ENCODE measurements around the gene MTHFR.

Gene MTHFR

DNA sequence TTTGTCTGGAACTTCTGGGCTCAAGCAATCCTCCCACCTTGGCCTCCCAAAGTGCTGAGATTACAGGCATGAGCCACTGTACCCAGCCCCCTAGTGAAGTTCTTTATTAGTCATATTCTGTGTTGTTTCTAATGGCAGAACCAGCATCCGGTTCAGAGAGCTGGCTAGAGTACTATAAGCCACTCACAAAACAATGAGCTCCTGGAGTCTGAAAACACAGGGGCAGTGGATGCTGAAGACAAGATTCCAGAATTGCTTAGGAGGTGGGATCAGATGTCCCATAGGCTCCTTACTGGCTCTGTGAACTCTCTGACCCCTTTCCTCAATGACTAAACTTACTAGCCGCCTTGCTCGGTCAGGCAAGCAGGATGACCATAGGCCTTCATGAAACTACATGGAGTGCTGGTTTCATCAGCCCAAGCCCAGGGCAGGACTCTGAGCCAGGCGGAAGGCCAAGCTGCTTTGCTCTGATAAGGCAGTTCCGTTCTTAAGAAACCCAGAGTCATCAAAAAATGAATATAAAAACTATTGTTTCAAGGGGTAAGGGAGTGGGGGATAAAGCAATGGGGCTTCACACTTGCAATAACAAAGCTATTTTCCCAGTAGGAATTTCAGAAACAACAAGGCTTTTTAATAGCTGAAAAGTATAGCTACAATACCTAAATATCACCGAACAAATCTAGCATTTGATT is 8.1 kb downstream of the MTHFR start:
- DNase-seq (ENCODE audit: low read depth, low spot score): no peak

DNA sequence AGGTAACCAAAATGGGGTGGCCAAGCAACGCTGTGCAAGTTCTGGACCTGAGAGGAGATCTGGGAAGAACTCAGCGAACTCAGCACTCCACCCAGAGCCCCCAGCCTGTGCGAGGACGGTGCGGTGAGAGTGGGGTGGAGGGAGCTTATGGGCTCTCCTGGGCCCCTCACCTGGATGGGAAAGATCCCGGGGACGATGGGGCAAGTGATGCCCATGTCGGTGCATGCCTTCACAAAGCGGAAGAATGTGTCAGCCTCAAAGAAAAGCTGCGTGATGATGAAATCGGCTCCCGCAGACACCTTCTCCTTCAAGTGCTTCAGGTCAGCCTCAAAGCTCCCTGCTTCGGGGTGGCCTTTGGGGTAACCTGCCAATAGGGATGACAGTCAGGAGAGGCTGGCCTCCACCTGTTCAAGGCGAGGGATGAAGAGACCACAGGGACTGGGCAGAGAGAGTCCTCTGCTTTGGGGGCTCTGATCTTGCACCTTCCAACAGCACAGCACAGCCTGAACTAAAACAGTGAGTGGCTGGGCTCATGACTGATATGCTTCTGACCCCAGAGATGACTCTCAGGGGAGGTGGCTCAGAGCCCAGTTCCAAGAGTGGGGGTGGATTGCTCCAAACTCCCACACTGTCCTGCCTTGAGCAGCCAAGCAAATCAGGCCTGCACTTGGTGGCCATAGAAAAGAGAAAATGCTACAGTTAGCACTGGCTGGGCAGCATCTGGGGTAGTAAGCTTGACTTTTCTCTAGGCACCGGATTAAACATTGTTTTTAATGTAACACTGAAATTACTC is 9.5 kb downstream of the MTHFR start:
- no peak for DNase-seq (ENCODE audit: low read depth, low spot score)

DNA sequence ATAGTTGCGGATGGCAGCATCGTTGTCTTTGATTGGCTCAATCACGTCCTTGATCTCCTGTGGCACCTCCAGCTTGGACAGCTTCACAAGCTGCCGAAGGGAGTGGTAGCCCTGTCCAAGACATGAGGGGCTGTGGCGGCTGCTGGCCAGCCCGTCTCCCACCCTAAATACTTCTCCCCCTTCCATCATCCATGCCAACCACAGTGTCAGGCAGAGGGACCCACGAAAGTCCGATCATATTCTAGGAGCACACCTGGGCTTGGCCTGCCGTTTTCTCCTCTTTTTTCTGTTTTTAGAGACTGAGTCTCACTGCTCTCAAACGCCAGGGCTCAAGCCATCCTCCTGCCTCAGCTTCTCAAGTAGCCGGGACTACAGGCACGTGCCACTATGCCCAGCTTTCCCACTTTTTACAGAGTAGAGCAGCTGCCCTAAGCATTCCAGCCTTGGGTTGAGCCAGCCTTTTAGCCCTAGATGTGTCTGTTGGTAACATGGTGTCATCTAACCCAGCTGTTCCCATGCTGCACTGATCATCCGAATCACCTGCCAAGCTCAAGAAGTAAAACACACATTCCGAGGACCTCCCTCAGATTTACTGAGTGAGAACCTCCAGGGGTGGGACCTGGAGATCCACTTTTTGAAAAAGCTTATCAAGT is 10.4 kb downstream of the MTHFR start:
- no peak for DNase-seq (ENCODE audit: low read depth, low spot score)

DNA sequence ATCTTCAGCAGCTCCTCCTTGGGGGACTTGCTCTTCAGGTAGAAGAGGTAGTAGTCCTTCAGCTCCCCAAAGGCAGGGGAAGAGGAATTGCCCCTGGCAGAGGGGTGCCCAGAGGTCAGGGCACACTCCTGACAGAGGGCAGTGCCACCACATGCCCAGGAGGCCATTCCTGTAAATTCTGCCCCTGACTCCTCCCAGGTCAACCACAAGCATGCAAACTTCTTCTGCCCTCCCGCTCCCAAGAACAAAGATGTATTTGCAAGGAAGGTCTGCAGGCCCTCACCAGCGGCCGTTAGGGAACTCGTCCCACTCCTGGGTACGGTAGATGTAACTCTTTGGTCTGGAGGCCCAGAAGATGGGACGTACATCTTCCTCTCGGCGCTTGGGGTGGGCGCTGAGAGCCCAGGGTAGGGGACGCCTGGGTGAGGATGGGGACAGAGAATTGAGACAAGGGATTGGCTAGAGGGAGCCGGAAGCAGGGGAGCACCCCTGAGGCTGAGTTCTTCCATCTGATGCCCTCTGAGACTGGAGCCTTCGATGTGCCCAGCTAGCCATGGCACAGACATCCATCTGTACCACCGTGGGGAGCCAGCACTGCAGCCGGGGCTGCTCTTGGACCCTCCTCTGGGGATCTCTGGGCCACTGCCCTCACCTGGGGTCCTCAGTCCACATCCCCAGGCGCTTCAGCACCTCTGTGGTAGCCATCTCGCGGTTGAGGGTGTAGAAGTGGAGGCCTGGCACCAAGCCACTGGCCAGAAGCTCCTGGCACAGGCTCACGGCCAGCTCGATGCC is 11.1 kb downstream of the MTHFR start:
- DNase-seq (ENCODE audit: low read depth, low spot score): no peak

DNA sequence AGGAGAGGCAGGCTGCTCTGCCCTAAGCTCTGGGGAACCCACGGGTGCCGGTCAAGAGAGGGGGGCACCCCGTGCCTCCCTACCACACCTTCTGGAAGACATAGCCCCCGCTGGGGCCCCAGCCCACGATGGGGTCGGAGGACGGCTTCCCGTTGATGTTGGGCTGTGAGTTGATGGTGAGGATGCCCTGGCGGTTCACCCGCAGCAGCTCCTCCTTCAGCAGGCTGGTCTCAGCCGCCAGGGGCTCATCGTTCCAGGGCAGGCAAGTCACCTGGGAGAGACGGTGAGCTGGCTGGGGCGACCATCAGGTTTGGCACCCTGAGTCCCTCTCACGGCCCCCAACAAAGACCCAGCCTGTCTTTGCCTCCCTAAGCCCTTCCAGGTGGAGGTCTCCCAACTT is 11.9 kb downstream of the MTHFR start:
- DNase-seq (ENCODE audit: low read depth, low spot score): no peak

DNA sequence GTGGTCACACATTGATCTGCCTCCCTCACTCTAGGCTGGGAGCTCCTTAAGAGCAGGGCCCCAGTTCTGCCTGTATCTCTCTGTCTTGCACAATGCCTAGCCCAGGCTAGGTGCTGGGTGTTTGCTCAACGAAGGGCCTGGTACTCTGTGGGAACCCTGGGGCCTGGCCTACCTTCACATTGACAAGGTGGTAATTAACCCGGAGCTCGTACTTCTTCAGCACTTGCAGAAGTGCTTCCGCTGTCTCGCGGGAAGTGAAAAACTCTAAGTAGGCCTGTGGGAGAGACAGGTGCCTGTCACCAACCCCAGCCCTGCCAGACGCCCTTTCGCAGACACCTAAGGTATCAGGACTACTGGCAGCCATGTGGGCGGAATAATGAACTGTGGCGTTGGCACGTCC is 13.7 kb downstream of the MTHFR start:
- DNase-seq (ENCODE audit: low read depth, low spot score): no peak

DNA sequence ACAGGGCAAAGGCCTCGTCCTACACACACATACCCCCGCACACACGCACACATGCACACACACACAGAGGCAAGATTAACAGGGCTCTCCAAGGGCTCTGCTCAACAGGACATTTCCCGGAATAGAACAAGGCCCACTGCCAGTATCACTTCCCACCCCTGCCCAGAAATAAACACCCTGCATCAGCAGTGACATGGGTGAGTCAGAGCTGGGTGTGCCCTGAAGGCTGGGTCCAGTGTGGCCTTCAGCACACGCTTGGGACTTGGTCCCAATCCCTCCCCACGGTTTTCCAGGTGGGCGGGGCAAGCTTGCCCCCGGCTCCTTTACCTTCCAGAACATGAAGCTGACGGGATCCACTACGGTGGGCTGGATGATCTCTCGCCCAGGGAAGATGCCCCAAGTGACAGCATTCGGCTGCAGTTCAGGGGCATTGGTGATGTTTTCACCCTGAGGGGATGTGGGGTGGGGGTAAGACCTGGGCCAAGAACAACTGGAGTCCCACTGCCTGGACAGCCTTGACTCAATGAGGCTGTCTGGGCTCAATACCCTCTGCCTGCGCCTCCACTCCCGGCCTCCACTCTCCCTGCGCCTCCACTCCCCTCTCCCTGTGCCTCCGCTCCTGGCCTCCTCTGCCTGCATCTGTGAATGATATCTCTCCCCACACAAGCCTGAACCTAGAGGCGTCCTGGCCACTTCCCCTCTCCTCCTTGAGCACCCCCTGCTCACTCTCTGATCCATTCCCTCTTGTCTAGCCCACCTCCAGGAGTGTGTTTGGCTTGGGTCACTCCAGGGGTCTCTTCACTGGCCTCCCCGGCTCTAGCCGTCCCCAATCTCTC is 14.7 kb downstream of the MTHFR start:
- DNase-seq (ENCODE audit: low read depth, low spot score): peak; percentile 60

DNA sequence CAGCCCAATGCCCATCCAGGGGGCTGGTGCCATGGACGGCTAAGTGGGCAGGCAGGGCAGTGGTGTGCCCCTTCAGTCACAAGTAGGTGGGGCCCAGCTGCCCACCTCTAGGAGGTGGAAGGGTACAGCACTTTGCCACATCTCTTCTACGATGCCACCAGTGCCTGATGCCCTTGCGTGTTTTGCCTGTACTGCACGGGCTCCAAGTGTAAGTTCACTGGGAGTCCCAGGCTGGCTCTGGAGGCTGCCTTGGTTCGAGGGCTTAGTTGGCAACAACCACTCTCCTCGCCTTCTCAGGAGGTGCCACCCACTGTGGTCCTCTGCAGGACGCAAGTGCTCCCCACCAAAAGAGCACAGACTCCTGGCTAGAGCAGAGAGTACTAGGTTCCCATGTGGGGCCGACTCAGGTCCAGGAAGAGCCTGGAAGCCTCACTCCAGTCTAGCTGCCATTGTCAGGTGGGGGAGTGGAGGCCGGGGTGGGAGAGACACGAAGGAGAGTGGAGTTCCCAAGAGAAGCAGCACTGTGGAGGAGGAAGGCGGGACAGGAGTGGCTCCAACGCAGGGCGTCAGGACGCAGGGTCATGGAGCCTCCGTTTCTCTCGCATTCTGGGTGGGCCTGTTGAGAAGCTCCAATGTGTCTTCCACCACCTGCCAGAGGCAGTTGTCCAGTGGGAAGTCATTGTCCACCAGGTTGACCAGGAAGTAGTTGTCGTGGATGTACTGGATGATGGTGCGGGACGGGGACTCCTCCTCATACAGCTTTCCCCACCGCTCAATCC is 15.5 kb downstream of the MTHFR start:
- DNase-seq (ENCODE audit: low read depth, low spot score): no peak

DNA sequence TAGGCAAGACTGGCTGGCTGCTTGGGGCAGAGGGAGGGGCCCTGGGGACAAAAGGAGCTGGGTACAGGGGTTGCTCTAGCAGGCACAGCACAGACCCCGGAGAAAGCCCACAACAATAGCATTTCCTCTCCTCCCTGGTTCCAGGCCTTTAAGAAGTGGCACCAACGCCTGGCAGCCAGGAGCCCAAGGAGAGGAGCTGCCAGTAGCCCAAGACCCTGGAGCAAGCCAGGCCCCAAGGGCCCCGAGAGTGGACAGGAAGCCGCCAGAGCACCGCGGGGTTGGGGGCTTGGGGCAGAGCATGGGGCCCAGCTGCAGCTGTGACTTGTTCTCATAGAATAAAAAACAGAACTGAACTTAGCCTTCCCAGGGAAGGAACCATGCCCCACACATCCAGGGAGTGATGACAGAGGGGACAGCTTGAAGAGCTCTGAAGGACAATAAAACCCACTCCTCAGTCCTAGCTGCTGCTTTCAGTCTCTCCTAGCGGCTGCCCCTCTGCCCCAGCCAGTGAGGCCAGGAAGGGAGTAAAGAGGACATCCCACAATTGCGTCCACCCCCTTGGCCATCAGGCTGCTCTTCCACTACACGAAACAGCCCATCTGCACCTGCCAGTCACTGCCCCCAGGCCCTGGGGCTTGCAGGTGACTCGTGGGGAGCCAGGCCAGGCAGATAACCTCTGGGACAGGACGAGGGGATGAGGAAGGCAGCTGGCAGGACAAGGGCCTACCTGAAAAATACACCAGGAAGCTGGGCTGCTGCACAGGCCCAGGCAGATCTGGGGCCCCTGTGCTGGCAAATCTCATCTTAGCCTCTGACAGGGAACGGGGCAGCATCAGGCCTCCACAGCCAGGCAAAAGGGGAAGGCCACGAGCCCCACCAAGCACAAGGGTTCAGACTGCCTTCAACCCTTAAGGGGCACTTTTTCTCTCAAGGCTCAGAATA is 16.4 kb downstream of the MTHFR start:
- no peak for DNase-seq (ENCODE audit: low read depth, low spot score)

DNA sequence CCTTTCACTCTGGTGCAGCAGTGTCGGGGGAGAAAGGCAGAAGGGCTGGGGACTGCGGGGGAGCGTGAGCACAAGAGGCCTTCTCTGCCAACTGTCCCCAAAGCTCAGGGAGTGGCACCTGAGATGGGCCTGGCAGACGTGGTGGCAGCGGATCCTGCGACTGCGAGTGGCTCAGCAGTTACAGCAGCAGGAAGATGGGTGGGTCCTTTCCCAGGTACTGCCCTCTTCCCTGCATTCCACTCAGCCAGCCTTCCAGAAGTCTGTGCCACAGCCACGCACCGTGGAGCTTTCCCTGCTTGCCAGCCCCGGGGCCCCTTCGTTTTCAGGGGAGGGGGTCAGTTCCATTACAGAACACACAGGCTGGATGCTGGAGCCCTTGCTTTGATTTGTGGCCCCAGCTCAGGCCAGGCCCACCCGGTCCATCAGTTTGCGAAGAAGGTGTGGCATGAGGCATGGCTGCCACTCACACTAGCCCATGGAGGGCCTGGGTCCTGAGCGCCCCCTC is 17.2 kb downstream of the MTHFR start:
- no peak for DNase-seq (ENCODE audit: low read depth, low spot score)

DNA sequence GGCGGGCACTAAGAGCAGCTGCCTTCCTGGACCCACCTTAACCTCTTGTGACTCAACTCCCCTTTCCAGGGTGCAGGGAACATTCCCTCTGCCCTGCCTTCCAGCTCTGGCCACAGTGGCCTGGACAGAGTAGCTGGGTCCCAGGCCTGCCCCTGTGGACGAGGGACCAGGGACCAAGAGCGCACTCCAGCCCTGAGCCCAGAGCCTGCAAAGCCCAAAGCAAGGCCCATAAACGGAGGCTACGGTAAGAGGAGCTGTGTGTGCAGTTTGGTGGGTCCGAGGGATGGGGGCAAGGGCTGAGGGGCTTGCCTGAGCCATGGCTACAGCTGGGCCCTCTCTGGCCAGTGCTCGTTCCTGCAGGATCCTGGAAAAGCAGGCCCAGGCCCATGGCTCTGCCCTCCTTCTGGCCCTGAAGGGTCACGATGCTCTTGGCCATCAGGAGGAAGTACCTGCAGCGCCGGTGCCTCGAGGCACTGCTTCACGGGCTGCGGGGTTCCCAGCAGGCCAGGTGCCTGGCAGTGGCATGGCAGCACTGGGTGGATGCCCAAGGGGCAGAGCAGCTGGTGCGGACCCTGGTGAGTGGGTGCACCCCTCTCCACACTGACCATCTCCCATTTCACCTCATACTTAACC is 17.8 kb downstream of the MTHFR start:
- DNase-seq (ENCODE audit: low read depth, low spot score): no peak

DNA sequence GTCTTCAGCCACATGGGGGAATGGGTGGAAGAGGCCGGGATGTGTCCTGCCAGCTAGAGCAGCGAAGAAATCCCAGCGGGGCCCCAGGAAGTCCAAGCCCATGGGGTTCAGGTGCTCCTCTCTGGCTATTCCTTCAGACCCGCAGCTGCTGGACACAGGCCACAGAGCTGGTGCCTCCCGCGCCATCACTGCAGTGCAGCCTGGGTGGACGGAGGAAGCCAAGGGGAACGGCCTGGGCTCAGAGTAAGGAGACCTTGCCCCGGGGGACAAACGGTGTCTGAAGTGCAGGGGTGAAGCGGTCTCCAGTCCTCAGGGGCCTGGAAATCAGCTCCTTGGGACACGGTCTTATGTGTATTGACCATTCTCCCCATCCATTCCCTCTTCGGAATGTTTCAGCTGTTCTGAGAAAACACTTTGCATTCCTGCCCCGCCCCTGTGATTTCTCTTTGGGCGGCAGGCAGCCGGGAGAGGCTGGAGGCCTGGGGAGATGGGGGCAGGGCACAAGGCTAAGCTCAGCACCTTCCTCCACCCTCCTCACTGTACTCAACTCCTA is 18.4 kb downstream of the MTHFR start:
- no peak for DNase-seq (ENCODE audit: low read depth, low spot score)

DNA sequence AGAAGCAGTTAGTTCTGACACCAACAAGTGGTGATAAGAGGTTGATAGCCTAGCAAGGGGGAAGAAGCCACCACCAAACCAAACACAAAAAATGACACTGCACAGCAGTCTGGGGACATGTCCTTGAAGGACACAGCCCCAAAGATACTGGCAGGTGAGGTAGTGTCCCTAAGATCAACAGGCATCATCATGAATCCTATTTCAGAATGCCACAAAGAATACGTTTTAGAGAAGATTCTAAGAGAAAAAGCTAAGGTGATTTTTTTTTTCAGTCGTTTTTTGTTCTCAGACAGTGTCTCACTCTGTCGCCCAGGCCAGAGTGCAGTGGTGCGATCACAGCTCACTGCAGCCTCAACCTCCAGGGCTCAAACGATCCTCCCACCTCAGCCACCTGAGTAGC is 19.6 kb downstream of the MTHFR start:
- no peak for DNase-seq (ENCODE audit: low read depth, low spot score)

DNA sequence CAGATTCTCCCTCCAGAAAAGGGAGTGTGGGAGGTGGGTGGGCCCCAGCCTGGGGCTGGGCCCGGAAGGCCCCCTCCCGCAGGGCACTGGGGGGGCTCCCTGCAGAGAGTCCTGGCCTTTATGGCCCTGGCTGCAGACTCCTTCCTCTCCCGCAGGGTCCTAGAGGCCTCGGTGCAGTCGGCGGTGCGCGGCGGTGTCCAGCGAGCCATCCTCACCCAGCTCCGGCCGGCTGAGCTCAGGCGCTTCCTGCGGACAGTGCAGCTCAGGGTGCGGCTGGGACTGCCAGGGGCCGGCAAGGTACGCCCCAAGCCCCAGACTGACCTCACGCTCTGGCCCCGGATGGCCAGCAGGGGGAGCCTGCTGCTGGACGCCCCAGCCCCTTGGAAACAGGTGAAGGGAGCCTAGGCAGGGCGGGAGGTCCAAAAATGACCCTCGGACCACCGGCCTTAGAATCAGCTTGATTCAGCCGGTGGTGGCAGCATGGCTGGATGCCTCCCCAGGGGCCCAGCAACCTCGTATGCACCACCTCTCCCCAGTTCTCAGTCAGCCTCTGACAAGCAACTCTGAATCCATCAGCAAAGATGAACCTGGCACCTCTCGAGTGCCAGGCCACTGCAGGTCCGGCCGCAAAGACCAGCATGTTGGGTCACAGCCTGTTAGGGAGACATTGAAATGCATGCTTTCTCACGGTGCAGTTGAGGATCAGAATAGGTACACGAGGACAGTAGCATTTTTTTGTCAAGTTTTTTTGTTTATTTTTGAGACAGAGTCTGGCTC is 20.6 kb downstream of the MTHFR start:
- DNase-seq (ENCODE audit: low read depth, low spot score): no peak

DNA sequence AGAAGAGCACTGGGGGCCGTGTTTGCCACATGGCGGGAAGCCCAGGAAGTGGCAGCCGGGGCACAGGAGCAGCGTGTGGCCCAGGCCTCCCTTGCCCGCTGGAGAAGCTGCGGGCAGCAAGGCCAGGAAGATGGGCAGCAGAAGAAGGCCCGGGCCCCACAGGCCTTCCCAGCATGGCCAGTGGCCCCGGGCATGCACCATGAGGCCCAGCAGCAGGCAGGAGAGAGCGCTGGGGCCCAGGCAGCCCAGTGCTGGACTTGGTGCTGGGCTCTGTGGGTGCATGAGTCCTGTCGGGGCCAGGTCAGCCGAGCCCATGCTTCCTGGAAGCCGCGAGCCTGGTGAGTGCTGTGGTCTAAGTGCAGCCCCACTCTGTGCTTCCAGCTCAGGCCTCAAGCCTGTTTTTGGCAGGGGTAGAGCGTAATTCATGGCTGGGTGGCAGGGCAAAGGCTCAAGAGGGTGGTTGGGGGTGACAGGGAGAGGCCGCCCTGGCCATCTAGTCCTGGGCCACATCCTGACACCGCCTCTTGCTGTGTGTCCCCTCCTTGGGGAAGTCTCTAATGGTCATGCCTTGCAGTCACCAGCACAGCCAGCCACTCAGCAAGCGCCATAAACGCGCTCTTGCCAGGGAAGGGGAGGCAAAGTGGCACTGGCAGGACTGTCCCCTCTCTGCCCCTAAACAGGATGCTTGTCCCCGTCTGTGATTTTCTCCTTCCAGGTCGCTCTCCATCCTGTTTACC is 21.3 kb downstream of the MTHFR start:
- DNase-seq (ENCODE audit: low read depth, low spot score): no peak

DNA sequence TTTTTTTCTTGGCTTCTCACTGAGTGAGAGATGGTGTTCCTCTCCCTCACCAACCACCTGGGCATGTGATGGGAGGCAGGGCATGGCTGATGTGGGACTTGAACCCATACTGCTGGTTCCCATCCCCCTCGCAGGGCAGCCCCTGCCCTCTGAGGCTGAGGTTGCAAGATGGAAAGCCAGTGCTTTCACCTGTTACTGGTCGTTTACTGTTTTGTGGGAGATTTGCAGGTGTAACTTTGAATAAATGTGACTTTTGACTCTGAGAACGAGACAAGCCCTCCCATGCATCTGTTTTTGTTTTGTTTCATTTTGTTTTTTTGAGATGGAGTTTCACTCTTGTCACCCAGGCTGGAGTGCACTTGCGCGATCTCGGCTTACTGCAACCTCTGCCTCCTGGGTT is 22.2 kb downstream of the MTHFR start:
- DNase-seq (ENCODE audit: low read depth, low spot score): no peak
